ENCODE results near the gene USP43.

GRCh38 chr17:9702914-9703780 lies 57.8 kb downstream of the USP43 start:
- no peak for TF ChIP-seq POLR2A (IDR thresholded peaks at IDR 0.05; ENCODE audit: low read length)
- no peak for TF ChIP-seq GATA1 (IDR thresholded peaks at IDR 0.05; ENCODE audit: low read depth, low read length)

All from erythroblast (primary cell).